Activated CD4-positive, alpha-beta memory T cell treated with anti-CD3 and anti-CD28 coated beads, Interleukin-2, amount 10 ng/mL, durations not matched to agents 7 days and 5 days (primary cell): Measurements from ENCODE around the gene AQR. TPM values are rescaled to one million over a fixed set of nuclear protein-coding genes. Genes with fewer than 3 reads are reported as not detected.
"Not testable (repeated sequence)": the region's sequence is repeated elsewhere in the genome, so short reads cannot be mapped to it uniquely, and the experiment has no call there.

Experiments used
- CTCF ChIA-PET: fragments of 350-600 bp; sonication (Branson Sonifier 250); formaldehyde crosslinking; loops from one replicate; lab custom pipeline; 2021; ENCODE audit warnings: antibody characterized with exemption, inconsistent platforms; lab: Charles Lee
- POLR2A ChIA-PET: fragments of 350-600 bp; sonication (Branson Sonifier 250); formaldehyde crosslinking; loops from one replicate; lab custom pipeline; 2021; ENCODE audit warnings: antibody characterized with exemption; lab: Charles Lee
- DNase-seq: peaks from one replicate; pipeline ENCODE4 v3.0.0-alpha.2; 2020
- H3K27ac Mint-ChIP-seq: one replicate; pipeline ENCODE4 v1.8.0; 2021; ENCODE audit warnings: mild to moderate bottlenecking, mixed read lengths
- H3K27me3 Mint-ChIP-seq: one replicate; pipeline ENCODE4 v1.8.0; 2021; ENCODE audit warnings: mixed read lengths
- H3K36me3 Mint-ChIP-seq: one replicate; pipeline ENCODE4 v1.8.0; 2021; ENCODE audit warnings: low read depth, mixed read lengths
- H3K4me1 Mint-ChIP-seq: one replicate; pipeline ENCODE4 v1.8.0; 2021; ENCODE audit warnings: mixed read lengths
- H3K4me3 Mint-ChIP-seq: one replicate; pipeline ENCODE4 v1.8.0; 2021; ENCODE audit warnings: mild to moderate bottlenecking, mixed read lengths
- H3K9me3 Mint-ChIP-seq: one replicate; pipeline ENCODE4 v1.8.0; 2021; ENCODE audit warnings: mixed read lengths
- total RNA-seq, 2 experiments: library from RNA; stranded (reverse); gene quantifications; one replicate each; pipeline ENCODE4 v1.2.3, GENCODE V29; 2021

Gene AQR
- total RNA-seq, 2 experiments from 2014 or later: 30.3 to 31.9 TPM

- ChIA-PET POLR2A (interaction anchor here (3.2 kb wide), 1 partner anchor 18 kb away, joined by 9 read pairs; the partner anchor contains the start of gene AQR), CTCF (no interaction called here)
- no peak overlapping the region for H3K27ac Mint-ChIP-seq
- no peaks in the 10 kb centered on the region for H3K9me3 Mint-ChIP-seq
- DNase-seq: no peak
- H3K27me3 Mint-ChIP-seq: no peaks in the 10 kb centered on the region
- H3K4me1 Mint-ChIP-seq: peaks cover 4% of the 10 kb centered on the region
- no peak overlapping the region for H3K4me3 Mint-ChIP-seq
- peaks cover 36% of the 10 kb centered on the region for H3K36me3 Mint-ChIP-seq
Measured at GRCh38 chr15:34951993-34952392, 17.5 kb downstream of the AQR start.

GRCh38 chr15:34944936-34945335 is 24.6 kb downstream of the AQR start:
- no peak for DNase-seq
- no peak overlapping the region for H3K27ac Mint-ChIP-seq
- peaks cover 38% of the 10 kb centered on the region for H3K36me3 Mint-ChIP-seq
- H3K27me3 Mint-ChIP-seq: no peaks in the 10 kb centered on the region
- H3K4me3 Mint-ChIP-seq: no peak overlapping the region
- H3K9me3 Mint-ChIP-seq: no peaks in the 10 kb centered on the region
- ChIA-PET CTCF (interaction anchor here (1.5 kb wide), 1 partner anchor 8 kb away, joined by 4 read pairs; no protein-coding TSS in a partner anchor), POLR2A (interaction anchor here (1.1 to 2.1 kb wide), 2 partner anchors 9 to 43 kb away, joined by 4 to 7 read pairs; partner anchors contain the start of gene ZNF770)
- H3K4me1 Mint-ChIP-seq: no peaks in the 10 kb centered on the region

DNA sequence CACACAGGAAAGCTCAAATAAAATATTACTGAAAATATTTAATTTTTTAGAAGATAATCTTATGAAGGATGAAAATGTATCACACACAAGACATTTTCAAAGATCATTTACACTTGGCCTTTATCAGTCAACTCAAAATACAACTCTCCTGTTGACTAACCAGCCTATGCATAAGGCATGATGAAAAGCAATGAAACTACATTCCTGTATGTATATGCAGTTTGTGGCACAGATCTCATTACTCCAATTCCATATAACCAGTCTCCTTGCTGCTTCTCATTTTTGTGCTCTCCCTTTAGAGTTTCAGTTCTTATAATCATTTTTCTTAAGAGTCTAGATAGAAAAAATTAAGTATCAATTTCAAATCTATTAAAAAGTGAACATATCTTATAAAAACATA is 25.8 kb downstream of the AQR start:
- Mint-ChIP-seq H3K4me3 (no peak overlapping the region), H3K9me3 (no peaks in the 10 kb centered on the region), H3K27me3 (no peaks in the 10 kb centered on the region), H3K36me3 (peaks cover 46% of the 10 kb centered on the region), H3K4me1 (no peaks in the 10 kb centered on the region), H3K27ac (no peak overlapping the region)
- ChIA-PET CTCF (no interaction called here), POLR2A (interaction anchor here (1.1 kb wide), 1 partner anchor 44 kb away, joined by 4 read pairs; the partner anchor contains the start of gene ZNF770)
- no peak for DNase-seq

DNA sequence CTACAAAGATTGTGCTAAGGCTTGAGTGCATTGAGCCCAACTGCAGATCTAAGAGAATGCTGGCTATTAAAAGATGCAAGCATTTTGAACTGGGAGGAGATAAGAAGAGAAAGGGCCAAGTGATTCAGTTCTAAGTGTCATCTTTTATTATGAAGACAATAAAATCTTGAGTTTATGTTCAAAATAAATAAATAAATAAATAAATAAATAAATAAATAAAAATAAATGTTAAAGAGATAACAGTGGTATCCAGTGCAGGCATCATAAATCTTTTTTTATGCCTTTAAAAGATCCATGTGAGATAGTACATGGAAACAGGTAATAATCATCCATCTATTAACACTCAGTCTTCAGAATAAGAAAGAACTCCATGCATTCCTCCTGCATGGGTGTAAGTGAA is 26.3 kb downstream of the AQR start:
- H3K27ac Mint-ChIP-seq, H3K4me1 Mint-ChIP-seq, POLR2A ChIA-PET, CTCF ChIA-PET, H3K27me3 Mint-ChIP-seq, DNase-seq, H3K4me3 Mint-ChIP-seq, H3K9me3 Mint-ChIP-seq: not testable (repeated sequence)
- H3K36me3 Mint-ChIP-seq: peaks cover 43% of the 10 kb centered on the region

- CTCF ChIA-PET: interaction anchor here (0.6 to 1.4 kb wide), 2 partner anchors 14 to 502 kb away, joined by 3 to 4 read pairs; no protein-coding TSS in a partner anchor
- H3K4me1 Mint-ChIP-seq: no peaks in the 10 kb centered on the region
- POLR2A ChIA-PET: interaction anchor here (0.7 to 1.3 kb wide), 2 partner anchors 12 to 13 kb away, joined by 3 read pairs; no protein-coding TSS in a partner anchor
- no peaks in the 10 kb centered on the region for H3K9me3 Mint-ChIP-seq
- peaks cover 39% of the 10 kb centered on the region for H3K36me3 Mint-ChIP-seq
- DNase-seq: no peak
- H3K27ac Mint-ChIP-seq: no peak overlapping the region
- H3K27me3 Mint-ChIP-seq: no peaks in the 10 kb centered on the region
- no peak overlapping the region for H3K4me3 Mint-ChIP-seq
Measured at GRCh38 chr15:34942363-34942762, 27.2 kb downstream of the AQR start.

DNA sequence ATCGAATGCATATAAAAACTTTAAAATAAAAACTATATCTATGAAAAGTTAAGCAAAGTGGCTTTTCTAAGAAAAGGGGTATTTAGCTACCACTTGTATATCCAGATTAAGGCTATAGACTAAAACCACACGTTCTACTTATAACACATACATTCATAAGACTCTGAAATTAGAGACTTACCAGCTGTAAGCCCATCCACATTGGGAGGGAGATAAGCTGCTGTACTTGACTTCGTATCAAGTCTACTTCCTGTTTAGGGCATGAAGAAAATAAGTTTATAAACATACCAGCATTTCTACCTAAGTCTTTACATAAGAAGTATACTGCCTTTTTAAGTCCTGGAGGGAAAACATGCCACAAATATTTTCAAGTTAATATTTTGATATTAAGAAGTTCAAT is 27.7 kb downstream of the AQR start:
- no peak for DNase-seq
- POLR2A ChIA-PET: interaction anchor here (0.7 to 1.3 kb wide), 2 partner anchors 12 to 14 kb away, joined by 3 read pairs; no protein-coding TSS in a partner anchor
- H3K36me3 Mint-ChIP-seq: peaks cover 39% of the 10 kb centered on the region
- no peaks in the 10 kb centered on the region for H3K9me3 Mint-ChIP-seq
- CTCF ChIA-PET: interaction anchor here (0.7 to 1.4 kb wide), 3 partner anchors 28 to 832 kb away, joined by 3 to 5 read pairs (median 4); partner anchors contain the start of gene AQR
- H3K4me1 Mint-ChIP-seq: no peaks in the 10 kb centered on the region
- H3K27ac Mint-ChIP-seq: no peak overlapping the region
- H3K27me3 Mint-ChIP-seq: no peaks in the 10 kb centered on the region
- H3K4me3 Mint-ChIP-seq: no peak overlapping the region

DNA sequence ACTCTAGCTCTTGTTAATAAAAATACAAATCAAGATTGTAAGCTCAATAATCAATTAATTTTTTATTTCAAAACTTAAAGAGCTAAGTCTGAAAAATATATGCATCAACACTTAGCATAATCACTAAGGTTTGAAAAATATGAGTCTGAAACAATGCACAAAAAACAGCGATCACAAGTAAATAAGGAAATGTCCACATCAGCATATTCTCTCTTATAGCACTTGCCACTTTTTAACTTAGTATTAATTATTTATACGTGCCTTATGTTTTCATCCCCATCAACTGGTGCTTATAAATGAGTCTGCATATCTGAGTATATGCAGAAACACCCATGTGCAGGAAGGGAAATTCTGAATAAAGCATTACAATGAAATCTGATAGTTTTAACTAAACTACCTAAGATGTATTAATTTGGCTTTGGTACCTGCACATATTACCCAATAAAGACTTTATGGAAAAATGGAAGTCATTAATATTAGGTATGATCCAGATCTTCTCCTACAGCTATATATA is 28.3 kb downstream of the AQR start:
- H3K36me3 Mint-ChIP-seq: peaks cover 39% of the 10 kb centered on the region
- CTCF ChIA-PET: interaction anchor here (0.7 to 1.4 kb wide), 2 partner anchors 28 to 831 kb away, joined by 4 to 5 read pairs; partner anchors contain the start of gene AQR
- no peaks in the 10 kb centered on the region for H3K4me1 Mint-ChIP-seq
- no peak for DNase-seq
- H3K27ac Mint-ChIP-seq: no peak overlapping the region
- H3K27me3 Mint-ChIP-seq: no peaks in the 10 kb centered on the region
- POLR2A ChIA-PET: interaction anchor here (0.7 kb wide), 1 partner anchor 13 kb away, joined by 3 read pairs; no protein-coding TSS in a partner anchor
- no peaks in the 10 kb centered on the region for H3K9me3 Mint-ChIP-seq
- no peak overlapping the region for H3K4me3 Mint-ChIP-seq

DNA sequence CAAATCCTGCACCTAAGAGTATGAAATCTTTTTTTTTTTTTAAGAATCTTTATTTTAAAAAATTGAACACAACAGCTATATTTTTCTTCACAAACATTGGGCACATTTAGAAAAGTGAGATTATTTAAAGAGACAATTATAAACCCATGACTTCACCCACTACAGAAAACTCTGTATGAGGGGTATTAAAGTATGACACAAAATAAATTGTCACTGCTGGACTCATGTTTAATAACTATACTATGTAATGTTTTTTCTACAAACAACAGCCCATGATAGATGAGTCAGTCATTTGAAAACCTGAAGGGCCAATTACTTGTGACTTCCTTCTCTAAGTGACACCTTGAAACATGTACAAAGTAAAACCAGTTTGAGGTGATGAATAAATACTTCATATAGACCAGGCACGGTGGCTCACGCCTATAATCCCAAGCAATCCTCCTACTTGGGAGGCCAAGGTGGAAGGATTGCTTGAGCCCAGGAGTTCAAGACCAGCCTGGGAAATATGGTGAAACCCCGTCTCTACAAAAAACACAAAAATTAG is 36.0 kb downstream of the AQR start:
- Mint-ChIP-seq H3K27ac (no peak overlapping the region), H3K4me1 (peaks cover 13% of the 10 kb centered on the region), H3K9me3 (no peaks in the 10 kb centered on the region), H3K27me3 (no peaks in the 10 kb centered on the region), H3K36me3 (peaks cover 47% of the 10 kb centered on the region), H3K4me3 (no peak overlapping the region)
- CTCF ChIA-PET: no interaction called here
- no peak for DNase-seq
- POLR2A ChIA-PET: no interaction called here

- Mint-ChIP-seq H3K4me1 (peaks cover 10% of the 10 kb centered on the region), H3K36me3 (peaks cover 52% of the 10 kb centered on the region)
- CTCF ChIA-PET, DNase-seq, H3K27me3 Mint-ChIP-seq, H3K27ac Mint-ChIP-seq, H3K4me3 Mint-ChIP-seq, POLR2A ChIA-PET, H3K9me3 Mint-ChIP-seq: not testable (repeated sequence)
Measured at GRCh38 chr15:34928349-34928748, 41.2 kb downstream of the AQR start.

- Mint-ChIP-seq H3K27me3 (no peaks in the 10 kb centered on the region), H3K36me3 (peaks cover 47% of the 10 kb centered on the region), H3K27ac (no peak overlapping the region), H3K4me3 (no peak overlapping the region), H3K9me3 (no peaks in the 10 kb centered on the region), H3K4me1 (peaks cover 6% of the 10 kb centered on the region)
- DNase-seq: no peak
- CTCF ChIA-PET: interaction anchor here (1.2 kb wide), 1 partner anchor 16 kb away, joined by 3 read pairs; no protein-coding TSS in a partner anchor
- POLR2A ChIA-PET: no interaction called here
Measured at GRCh38 chr15:34927726-34928125, 41.8 kb downstream of the AQR start.

GRCh38 chr15:34914317-34914716 is 55.2 kb downstream of the AQR start:
- H3K27ac Mint-ChIP-seq: no peak overlapping the region
- no peaks in the 10 kb centered on the region for H3K27me3 Mint-ChIP-seq
- peaks cover 59% of the 10 kb centered on the region for H3K36me3 Mint-ChIP-seq

DNA sequence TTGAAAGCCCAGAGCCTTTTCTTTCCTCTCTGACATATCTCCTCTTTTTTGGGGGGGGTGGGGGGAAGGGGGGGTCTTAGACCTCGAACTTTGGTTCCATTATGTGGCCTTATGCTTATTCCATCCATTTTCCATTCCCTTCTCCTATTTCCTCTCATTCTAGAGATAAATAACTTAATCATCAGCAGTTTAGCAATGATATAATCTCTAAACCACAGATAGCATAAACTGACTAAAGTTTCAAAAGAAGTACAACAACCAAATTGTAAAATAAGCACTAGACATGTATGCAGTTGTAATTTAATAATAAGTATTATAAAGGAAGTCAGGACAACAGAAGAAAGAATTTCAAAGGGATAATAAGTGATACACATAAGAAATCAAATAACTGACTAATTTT is 64.5 kb downstream of the AQR start:
- H3K36me3 Mint-ChIP-seq: peaks cover 28% of the 10 kb centered on the region
- no peak for DNase-seq
- H3K27ac Mint-ChIP-seq: no peak overlapping the region
- H3K4me3 Mint-ChIP-seq: no peak overlapping the region
- ChIA-PET POLR2A (no interaction called here), CTCF (no interaction called here)
- H3K27me3 Mint-ChIP-seq: no peaks in the 10 kb centered on the region
- H3K9me3 Mint-ChIP-seq: no peaks in the 10 kb centered on the region
- H3K4me1 Mint-ChIP-seq: no peaks in the 10 kb centered on the region

More at GRCh38 chr15:34914317-34914716, 55.2 kb downstream of the AQR start:
- H3K4me3 Mint-ChIP-seq: no peak overlapping the region
- CTCF ChIA-PET: no interaction called here
- no peaks in the 10 kb centered on the region for H3K9me3 Mint-ChIP-seq
- POLR2A ChIA-PET: interaction anchor here (0.7 kb wide), 1 partner anchor 74 kb away, joined by 3 read pairs; the partner anchor contains the start of gene ZNF770
- no peaks in the 10 kb centered on the region for H3K4me1 Mint-ChIP-seq
- no peak for DNase-seq

DNA sequence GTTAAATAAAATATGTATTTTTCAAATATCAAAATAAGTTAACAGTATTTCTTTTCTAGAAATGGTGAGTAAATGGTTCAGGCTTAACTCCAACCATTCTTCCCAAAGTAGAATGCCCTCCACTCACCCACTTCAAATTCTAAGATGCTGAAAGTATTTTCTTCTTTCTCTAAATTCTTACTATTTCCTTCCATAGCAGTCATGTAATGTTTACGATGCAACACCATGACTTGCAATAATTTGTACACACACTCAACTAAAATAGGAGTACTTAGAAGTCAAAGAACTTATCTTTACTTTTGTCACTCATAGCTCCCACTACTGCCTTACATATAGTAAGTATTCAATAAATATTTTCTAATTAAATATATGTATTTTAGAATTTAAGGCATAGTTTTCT is 65.0 kb downstream of the AQR start:
- no peaks in the 10 kb centered on the region for H3K9me3 Mint-ChIP-seq
- CTCF ChIA-PET: no interaction called here
- H3K27ac Mint-ChIP-seq: no peak overlapping the region
- H3K4me3 Mint-ChIP-seq: no peak overlapping the region
- H3K27me3 Mint-ChIP-seq: no peaks in the 10 kb centered on the region
- POLR2A ChIA-PET: no interaction called here
- H3K4me1 Mint-ChIP-seq: no peaks in the 10 kb centered on the region
- no peak for DNase-seq
- peaks cover 28% of the 10 kb centered on the region for H3K36me3 Mint-ChIP-seq
